Right atrium auricular region (tissue), 2 donors: ENCODE data around the gene CTLA4. TPM values are rescaled to one million over a fixed set of nuclear protein-coding genes. Genes with fewer than 3 reads are reported as not detected.

ENCODE experiments used
- DNase-seq: peaks from one replicate; pipeline ENCODE4 v3.0.0-alpha.2; 2019; ENCODE audit warnings: low spot score
- H3K27ac ChIP-seq, 2 donors: fragments of 200-600 bp; sonication (generic); 1 replicate in 1 of 2; 2 replicates in 1 of 2; pipeline ENCODE4 v1.5.1; 2016 to 2019
- H3K27me3 ChIP-seq, 2 donors: fragments of 200-600 bp; sonication (generic); one replicate each; pipeline versions ENCODE4 v1.5.1 to v1.6.0; 2017 to 2019
- H3K36me3 ChIP-seq: fragments of 200-600 bp; sonication (generic); one replicate; pipeline ENCODE4 v1.5.1; 2016
- H3K4me1 ChIP-seq, 2 donors: fragments of 200-600 bp; sonication (generic); one replicate each; pipeline versions ENCODE4 v1.5.1 to v1.6.0; 2017 to 2019
- H3K4me3 ChIP-seq, 2 donors: fragments of 200-600 bp; sonication (generic); 1 replicate in 1 of 2; 2 replicates in 1 of 2; pipeline ENCODE4 v1.5.1; 2017 to 2019; ENCODE audit warnings: mild to moderate bottlenecking in 1 of 2, moderate library complexity in 1 of 2
- H3K9me3 ChIP-seq, 2 donors: fragments of 200-600 bp; sonication (generic); one replicate each; pipeline ENCODE4 v1.5.1; 2019
- total RNA-seq, 2 donors: library from RNA; depleted of rRNA; stranded (reverse); fragments of >200 nt; gene quantifications; one replicate each; pipeline ENCODE4 v1.1.0, GENCODE V29; 2016
- TF ChIP-seq, protein P1 (sequence below), 2 donors: fragments of 200-600 bp; sonication (generic); IDR thresholded peaks; one replicate each; pipeline ENCODE4 v1.5.1; 2019; ENCODE audit warnings: antibody characterized with exemption in 2 of 2

The CTLA4 gene
- total RNA-seq, 2 donors from 2014 or later, result 0.35 TPM; not detected in 1

DNA sequence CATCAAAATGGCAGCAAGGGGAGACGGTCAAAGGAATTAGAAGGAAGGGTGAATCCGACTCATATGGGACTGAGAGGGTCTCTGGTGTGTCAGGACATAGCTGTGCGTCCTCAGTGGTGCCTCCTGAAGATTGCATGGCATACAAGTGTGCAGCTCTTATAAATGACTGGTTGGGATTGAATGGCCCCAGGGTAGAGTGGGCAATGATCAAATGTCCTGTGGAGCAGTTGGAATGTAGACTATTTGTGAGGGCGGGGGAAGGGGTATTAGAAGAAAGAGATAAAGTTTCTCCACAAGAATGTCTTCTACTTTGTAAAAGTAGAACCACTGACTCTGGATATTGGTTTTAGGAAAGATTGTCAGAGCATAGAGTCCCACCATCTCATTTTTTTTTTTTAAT is 24.6 kb downstream of the CTLA4 start:
- Histone ChIP-seq H3K27ac (no peak overlapping the region), H3K4me1 (no peaks in the 10 kb centered on the region)
- DNase-seq, result no peak

DNA sequence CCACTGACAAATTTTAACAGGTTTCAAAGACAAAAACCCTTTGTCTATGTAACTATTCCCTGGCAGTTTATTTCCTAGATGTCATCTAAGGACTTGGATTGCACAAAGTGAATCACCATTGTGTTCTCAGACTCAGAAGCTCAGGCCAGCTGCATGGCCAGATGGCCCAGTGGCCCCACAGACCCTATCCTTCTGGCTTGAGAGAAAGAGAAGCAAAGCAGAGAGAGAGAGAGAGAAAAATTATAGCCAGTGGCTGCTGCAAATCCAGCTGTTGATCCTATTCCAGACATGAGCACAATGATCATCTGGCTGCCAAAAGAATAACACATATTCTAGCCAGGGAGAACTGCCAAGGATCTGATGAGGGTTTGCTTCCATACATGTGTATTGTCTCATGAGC is 25.8 kb downstream of the CTLA4 start:
- Histone ChIP-seq H3K4me3 (no peak overlapping the region), H3K4me1 (no peaks in the 10 kb centered on the region), H3K27me3 (no peaks in the 10 kb centered on the region), H3K9me3 (no peaks in the 10 kb centered on the region), H3K27ac (no peak overlapping the region), H3K36me3 (no peaks in the 10 kb centered on the region)
- DNase-seq, result no peak
- TF ChIP-seq, protein P1, sequence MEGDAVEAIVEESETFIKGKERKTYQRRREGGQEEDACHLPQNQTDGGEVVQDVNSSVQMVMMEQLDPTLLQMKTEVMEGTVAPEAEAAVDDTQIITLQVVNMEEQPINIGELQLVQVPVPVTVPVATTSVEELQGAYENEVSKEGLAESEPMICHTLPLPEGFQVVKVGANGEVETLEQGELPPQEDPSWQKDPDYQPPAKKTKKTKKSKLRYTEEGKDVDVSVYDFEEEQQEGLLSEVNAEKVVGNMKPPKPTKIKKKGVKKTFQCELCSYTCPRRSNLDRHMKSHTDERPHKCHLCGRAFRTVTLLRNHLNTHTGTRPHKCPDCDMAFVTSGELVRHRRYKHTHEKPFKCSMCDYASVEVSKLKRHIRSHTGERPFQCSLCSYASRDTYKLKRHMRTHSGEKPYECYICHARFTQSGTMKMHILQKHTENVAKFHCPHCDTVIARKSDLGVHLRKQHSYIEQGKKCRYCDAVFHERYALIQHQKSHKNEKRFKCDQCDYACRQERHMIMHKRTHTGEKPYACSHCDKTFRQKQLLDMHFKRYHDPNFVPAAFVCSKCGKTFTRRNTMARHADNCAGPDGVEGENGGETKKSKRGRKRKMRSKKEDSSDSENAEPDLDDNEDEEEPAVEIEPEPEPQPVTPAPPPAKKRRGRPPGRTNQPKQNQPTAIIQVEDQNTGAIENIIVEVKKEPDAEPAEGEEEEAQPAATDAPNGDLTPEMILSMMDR (IDR thresholded peaks at IDR 0.05), result no peak

More for the DNA sequence above, 24.6 kb downstream of the CTLA4 start:
- TF ChIP-seq, protein P1 (IDR thresholded peaks at IDR 0.05), result no peak
- Histone ChIP-seq H3K4me3 (no peak overlapping the region), H3K36me3 (no peaks in the 10 kb centered on the region), H3K9me3 (no peaks in the 10 kb centered on the region), H3K27me3 (no peaks in the 10 kb centered on the region)

DNA sequence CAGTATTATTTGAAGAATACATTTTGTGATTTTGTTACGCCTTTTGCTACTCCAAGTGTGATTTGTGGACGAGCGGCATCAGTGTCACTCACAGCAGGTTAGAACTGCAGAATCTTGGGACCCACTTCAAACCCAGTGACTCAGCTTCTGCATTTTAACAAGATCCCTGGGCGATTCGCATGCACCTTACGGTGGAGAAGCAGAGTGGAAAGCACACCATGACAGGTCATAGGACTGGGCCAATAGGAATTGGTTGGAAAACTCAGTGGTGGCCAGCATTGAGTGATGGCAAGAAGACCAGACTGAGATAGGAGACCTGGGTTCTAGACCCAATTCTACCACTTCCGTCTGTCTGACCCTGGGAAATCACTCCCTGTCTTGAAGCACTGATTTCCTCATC is 26.3 kb downstream of the CTLA4 start:
- no peaks in the 10 kb centered on the region for H3K9me3 ChIP-seq
- H3K4me3 ChIP-seq, result no peak overlapping the region
- H3K27ac ChIP-seq, result no peak overlapping the region
- H3K4me1 ChIP-seq, result no peaks in the 10 kb centered on the region
- H3K36me3 ChIP-seq, result no peaks in the 10 kb centered on the region
- no peaks in the 10 kb centered on the region for H3K27me3 ChIP-seq
- TF ChIP-seq, protein P1 (IDR thresholded peaks at IDR 0.05), result no peak
- no peak for DNase-seq

DNA sequence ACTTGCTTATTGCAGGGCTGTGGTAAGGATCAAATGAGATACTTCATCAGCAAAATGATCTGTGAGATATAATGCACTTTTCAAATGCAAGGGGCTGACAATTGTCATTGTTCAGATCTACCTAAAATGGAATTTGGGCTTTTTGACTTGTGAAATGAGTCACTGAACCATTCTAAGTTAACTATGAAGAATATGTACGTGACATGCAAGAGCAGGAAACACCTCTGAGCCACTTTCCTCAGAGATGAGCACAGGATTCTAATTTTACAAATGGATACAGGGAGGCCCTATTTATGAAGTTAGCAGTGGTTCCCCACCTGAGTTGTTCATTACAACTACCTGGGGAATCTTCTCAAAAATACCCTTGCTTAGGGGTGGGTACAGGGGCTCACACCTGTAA is 26.7 kb downstream of the CTLA4 start:
- no peak for DNase-seq
- Histone ChIP-seq H3K36me3 (no peaks in the 10 kb centered on the region), H3K4me1 (no peaks in the 10 kb centered on the region), H3K27ac (no peak overlapping the region), H3K27me3 (no peaks in the 10 kb centered on the region), H3K4me3 (no peak overlapping the region), H3K9me3 (no peaks in the 10 kb centered on the region)
- TF ChIP-seq, protein P1 (IDR thresholded peaks at IDR 0.05), result no peak

DNA sequence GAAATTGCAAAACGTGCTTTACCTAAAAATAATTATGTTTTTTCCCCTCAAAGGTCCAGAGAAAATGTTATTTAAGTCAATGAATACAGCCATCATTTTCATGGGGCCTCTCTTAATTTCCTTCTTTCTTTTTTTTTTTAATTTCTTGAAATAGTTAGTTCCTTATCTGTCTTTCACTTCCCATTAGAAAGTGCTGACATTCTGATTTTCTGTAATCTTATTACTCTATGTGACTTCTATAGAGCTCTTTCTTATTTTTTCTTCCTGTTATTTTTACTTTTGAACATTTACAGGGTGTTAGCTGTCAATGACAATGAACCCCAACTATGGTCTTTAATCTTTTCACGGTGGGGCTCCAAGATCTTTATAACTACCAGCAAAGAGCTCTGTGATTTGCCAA is 30.0 kb downstream of the CTLA4 start:
- peaks cover 0 to 14% of the 10 kb centered on the region in 2 donors for H3K9me3 ChIP-seq
- H3K4me1 ChIP-seq, result no peaks in the 10 kb centered on the region
- TF ChIP-seq, protein P1 (IDR thresholded peaks at IDR 0.05), result no peak
- H3K4me3 ChIP-seq, result no peak overlapping the region
- H3K27me3 ChIP-seq, result no peaks in the 10 kb centered on the region
- DNase-seq, result no peak
- no peak overlapping the region for H3K27ac ChIP-seq
- H3K36me3 ChIP-seq, result no peaks in the 10 kb centered on the region

DNA sequence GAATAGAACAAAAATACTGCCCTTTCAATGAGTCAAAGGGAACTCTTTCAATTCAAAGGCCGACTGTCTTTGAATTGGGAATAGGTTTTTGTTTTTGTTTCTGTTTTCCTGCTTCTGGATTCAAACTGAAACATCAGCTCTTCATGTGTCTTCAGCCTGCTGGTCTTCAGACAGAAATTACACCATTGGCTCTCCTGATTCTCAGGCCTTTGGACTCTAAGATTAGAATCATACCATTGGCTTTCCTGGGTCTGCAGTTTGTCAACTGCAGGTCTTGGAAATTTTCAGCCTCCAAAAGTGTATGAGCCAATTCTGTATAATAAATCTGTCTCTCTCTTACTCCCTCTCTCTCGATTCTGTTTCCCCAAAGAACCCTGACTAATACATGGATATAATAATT is 31.1 kb downstream of the CTLA4 start:
- no peak overlapping the region for H3K27ac ChIP-seq

More for the DNA sequence above, 31.1 kb downstream of the CTLA4 start:
- TF ChIP-seq, protein P1 (IDR thresholded peaks at IDR 0.05), result no peak
- Histone ChIP-seq H3K27me3 (no peaks in the 10 kb centered on the region), H3K4me3 (no peak overlapping the region), H3K9me3 (peaks cover 0 to 16% of the 10 kb centered on the region in 2 donors), H3K4me1 (no peaks in the 10 kb centered on the region), H3K36me3 (no peaks in the 10 kb centered on the region)
- no peak for DNase-seq
